Endometrial microvascular endothelial cells (primary cell): ENCODE data around the gene EPB41. TPM values are rescaled to one million over a fixed set of nuclear protein-coding genes. Genes with fewer than 3 reads are reported as not detected.
"Not testable (repeated sequence)": the region's sequence is repeated elsewhere in the genome, so short reads cannot be mapped to it uniquely, and the experiment has no call there.

Experiments
- in situ Hi-C: cut with HindIII; loops from 2 replicates; pipeline ENCODE4 v1.10.0; 2017; ENCODE audit warnings: low sequenced_read_pairs, low pct_unique_long_range_greater_than_20kb; ENCODE audit errors: inconsistent ontology term
- total RNA-seq: library from RNA; depleted of rRNA; stranded (reverse); fragments of >200 nt; gene quantifications from one replicate; pipeline ENCODE4 v1.2.3, GENCODE V29; 2015; ENCODE audit errors: inconsistent ontology term

Gene EPB41
- total RNA-seq, 1 donor from 2014 or later, result 17.2 TPM

DNA sequence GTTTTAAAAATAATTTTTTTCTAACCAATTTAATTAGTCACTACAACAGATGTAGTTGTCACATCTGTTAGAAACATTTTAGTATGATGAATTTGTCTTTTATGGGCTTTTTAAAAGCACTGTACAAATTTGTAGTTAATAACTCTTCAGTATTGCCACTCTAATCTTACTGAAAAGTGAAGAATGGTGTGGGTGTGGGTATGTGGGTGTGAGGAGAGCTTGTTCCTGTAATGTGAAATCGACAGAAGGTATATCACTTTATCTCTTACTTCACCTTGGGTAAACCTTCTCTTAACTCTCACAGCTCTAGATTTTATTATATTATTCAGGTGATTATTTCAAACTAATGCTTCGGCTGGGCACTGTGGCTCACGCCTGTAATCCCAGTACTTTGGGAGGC lies 166.8 kb downstream of the EPB41 start:
- in situ Hi-C loops, result no loop called here

DNA sequence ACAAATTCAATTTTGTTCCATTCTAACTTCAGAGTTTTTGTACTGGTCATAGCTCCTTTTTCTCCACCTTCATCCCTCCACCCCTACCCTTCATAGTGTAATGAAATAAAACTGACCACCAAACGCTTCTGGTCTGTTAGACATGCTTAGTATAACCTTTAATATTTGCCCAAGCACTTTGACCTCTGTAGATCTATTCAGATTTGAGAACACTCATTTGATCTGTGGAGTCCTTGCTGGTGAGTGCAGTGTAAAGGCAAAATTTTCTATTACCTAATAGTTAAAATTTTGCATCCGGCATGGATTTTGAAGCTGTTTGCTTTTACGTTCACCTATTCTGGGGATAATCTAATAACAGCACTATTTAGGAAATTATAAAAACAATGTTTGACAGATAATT lies 168.2 kb downstream of the EPB41 start:
- in situ Hi-C loops, result no loop called here

DNA sequence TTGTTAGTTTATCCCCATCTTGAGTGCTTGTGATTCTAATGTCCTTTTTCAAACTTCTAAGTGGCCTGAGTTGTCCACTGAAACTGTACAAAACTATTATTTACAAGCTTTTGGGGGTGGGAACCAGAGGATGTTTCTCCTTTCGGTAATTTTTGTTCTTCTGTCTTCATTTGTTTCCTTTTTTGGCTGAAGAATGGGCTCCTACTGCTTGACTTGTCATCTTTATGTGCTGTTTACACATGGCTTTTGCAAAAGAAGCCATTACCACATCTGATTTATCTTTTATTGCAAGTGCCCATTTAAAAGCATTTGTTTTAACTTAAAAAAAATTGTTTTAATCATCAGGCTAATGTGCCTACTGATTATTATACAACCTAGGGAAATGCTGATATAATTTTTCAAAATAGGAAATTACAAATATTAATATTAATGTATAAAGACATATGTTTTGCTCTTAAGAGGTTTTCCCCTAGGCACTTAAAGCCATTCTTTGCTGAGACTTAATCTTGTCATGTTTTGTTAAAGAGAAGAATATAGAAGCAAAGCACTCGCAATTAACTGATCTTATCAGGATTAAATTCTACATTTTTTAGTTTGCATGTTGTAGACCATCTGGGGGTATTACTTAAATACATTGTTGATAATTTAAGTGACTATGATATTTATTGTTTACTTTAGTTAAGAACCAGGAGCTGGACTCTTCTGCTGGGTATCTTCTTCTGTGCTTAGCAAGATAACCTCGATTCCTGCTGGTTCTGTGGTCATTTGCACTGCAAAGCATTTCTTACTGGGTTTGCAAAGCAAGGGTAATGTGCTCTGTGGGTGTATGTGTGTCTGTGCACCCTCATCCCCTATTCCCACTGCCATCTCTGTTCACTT lies 169.2 kb downstream of the EPB41 start:
- in situ Hi-C loops, result no loop called here

DNA sequence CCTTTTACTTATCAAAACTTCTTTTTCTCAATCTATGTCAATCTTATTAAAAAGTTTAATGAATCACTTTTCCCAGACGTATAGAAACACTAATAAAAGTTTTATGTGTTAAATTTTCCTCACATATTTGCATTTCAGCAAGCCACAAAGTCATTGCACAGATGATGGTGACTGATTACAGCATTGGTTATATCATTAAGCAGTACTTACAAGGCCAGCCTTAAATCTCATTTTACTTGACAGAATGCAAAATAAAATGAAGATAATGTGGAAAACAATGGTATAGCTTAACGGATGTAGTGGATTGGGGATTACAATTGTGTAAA lies 169.8 kb downstream of the EPB41 start:
- in situ Hi-C loops, result no loop called here

DNA sequence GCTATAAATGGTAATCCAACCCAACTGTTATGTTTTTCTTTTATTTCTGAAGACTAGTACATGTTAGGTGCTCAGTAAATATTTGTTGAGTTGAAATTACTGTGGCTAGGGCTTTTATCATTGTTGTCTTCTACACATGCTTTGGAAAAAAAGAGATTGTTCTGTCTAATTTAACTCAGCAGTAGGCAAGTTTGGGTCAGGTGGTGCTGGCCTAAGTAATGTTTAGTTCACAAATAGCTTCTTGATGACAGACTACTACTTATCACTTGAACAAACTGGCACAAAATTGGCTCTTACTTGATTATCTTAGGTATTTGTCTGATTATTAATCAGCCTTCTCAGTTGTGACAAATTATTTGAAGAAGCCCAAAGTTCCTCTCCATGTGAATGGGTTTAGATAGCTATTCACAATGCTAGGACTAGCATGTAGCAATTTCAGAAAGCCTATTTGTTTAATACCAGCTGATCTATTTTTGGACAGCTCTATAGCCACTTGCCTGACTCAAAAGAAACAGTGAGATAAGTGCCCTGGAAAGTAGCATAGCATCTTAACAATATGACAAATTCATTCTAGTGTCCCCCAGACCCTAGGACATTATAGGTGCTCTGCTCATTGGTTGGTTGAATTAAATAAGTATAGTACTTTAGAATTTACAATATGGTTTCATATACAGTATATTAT lies 176.7 kb downstream of the EPB41 start:
- in situ Hi-C loops, result no loop called here

DNA sequence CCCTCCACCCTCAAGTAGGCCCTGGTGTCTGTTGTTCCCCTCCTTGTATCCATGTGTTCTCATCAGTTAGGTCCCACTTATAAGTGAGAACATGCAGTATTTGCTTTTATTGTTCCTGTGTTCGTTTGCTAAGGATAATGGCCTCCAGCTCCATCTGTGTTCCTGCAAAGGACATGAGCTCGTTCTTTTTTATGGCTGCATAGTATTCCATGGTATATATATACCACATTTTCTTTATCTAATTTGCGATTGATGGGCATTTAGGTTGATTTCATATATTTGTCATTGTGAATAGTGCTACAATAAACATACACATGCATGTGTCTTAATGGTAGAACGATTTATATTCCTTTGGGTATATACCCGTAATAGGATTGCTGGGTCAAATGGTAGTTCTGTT lies 178.3 kb downstream of the EPB41 start:
- in situ Hi-C loops, result not testable (repeated sequence)

DNA sequence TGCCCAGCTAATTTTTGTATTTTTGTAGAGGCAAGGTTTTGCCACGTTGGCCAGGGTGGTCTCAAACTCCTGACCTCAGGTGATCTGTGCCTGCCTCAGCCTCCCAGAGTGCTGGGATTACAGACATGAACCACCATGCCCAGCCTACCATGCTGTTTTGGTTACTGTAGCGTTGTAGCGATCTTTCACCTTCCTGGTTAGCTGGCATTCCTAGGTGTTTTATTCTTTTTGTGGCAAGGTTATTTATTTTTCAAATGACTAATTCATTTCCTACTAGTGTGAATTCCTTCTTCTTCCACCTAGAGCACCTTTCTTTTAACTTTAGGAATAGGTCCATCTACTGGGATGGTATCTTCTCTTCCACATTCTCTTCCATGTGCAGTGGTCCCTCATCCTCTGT lies 180.1 kb downstream of the EPB41 start:
- in situ Hi-C loops, result no loop called here

DNA sequence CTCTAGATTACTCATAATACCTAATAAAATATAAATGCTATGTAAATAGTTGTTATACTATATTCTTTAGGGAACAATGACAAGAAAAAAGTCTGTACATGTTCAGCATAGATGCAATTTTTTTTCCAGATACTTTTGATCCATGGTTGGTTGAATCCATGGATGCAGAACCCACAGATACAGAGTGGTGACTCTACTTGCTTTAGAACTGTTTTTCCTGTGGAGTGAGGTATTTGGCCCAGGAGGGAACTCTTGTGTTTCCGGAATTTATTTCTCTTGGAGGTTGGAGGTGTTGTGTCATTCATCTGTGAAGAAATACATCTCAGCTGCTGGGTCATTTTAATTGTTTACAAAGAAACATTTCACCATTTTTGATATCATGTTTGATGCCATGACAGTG lies 180.6 kb downstream of the EPB41 start:
- in situ Hi-C loops, result no loop called here

DNA sequence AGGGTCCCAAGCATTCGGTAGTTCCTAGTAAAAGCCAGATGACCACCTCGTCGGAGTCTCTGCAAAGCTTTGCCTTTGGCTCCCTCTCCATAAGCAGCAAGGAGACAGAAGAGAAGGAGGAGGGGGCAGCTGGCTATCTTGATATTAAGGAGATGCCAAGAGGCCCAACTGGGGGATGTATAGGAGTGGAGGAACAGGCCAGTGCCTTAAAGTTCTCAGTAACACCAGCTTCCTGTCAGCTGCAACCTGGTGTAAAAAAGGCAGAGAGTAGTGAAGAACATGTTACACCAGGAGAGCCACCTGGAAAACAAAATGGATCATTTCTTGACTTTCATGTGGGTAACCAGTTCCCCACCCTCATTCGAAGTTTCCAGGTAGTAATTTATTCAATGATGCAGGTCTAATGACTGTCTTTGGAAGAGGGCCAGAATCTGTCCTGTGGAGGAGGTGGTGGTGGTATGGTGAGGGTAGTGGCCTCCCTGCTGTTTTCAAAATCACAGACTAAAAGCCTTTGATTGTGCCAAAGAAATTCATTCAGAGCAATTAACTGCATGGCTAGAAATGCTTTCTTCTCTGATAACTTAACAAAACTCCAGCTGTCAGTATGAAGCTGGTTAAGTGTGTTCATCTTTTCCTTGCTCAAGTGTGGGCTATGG lies 182.0 kb downstream of the EPB41 start:
- in situ Hi-C loops, result no loop called here

DNA sequence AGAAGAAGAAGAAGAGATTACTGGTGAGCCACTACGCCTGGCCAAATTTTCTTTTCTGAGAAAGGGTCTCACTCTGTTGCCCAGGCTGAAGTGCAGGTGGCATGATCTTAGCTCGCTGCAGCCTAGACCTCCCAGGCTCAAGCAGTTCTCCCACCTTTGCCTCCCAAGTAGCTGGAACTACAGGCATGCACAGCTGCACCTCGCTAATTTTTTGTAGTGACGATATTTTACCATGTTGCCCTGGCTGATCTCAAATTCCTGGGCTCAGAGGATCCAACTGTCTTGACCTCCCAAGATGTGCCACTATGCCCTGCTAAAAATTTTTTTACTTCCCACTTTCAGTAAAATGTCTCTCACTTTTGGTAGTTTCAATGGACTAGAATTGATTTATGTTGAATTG lies 184.9 kb downstream of the EPB41 start:
- in situ Hi-C loops, result no loop called here

DNA sequence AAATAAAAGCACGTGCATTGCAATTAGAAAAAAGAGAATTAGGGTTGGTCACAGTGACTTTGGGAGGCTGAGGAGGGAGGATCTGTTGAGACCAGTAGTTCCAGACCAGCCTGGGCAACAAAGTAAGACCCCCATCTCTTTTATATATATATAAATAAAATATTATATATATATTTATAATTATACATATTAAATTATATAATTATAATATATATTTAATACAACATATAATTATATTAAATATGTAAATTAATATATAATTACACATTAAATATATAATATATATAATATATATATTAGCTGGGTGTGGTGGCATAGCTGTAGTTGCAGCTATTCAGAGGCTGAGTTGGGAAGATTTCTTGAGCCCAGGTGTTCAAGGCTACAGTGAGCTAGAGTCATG lies 186.1 kb downstream of the EPB41 start:
- in situ Hi-C loops, result no loop called here

DNA sequence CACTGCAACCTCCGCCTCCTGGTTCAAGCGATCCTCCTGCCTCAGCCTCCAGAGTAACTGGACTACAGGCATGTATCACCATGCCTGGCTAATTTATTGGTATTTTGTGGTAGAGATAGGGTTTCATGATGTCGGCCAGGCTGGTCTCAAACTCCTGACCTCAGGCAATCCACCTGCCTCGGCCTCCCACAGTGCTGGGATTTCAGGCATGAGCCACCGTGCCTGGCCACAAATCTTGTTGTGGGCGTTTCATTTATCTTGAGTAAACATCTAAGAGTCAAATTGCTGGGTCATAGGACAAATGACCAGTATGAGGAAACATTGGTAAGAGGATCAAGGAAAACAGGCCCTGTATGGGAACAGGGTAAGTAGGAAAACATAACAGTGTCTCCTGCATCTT lies 191.5 kb downstream of the EPB41 start:
- in situ Hi-C loops, result no loop called here

DNA sequence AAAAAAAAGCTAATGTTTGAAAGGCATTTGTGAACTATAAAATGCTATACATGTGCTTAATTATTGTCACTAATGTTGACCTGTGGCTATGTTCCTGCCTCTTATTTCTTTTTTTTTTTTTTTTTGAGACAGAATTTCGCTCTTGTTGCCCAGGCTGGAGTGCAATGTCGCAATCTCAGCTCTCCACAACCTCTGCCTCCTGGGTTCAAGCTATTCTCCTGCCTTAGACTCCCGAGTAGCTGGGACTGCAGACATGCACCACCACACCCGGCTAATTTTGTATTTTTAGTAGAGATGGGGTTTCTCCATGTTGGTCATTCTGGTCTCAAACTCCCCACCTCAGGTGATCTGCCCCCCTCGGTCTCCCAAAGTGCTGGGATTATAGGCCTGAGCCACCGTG lies 193.7 kb downstream of the EPB41 start:
- in situ Hi-C loops, result not testable (repeated sequence)

DNA sequence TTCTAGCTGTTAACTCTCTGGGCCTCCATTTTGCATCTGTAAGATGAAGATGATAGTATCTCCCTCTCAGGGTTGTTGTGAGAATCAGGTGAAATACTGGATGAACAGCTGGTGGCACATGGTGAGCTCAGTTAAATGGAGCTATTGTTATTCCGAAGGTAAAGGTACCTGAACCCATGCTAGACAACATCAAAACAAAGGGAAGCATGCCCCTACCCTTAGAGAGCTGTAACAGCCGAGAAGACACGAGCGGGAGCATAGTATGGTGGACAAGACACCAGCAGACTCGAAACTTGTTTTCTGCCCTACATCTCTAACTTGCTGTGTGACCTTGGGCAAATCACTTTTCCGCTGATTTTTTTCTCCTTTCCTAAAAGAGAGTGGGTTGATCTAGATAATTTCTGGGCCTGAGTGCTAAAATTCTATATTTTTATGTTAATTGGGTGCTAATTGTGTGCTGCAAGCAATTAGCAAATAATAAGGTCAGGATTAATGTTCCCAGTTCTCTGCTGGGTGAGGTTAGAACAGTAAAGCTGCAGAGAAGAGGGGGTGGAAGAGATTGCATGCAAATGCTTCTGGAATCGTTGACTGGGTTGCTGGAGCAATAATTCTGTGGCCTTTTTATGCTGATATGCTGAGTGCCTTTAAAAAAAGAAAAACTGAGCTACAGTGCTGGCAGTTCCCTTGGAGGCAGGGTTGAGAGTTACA lies 198.5 kb downstream of the EPB41 start:
- in situ Hi-C loops, result no loop called here

DNA sequence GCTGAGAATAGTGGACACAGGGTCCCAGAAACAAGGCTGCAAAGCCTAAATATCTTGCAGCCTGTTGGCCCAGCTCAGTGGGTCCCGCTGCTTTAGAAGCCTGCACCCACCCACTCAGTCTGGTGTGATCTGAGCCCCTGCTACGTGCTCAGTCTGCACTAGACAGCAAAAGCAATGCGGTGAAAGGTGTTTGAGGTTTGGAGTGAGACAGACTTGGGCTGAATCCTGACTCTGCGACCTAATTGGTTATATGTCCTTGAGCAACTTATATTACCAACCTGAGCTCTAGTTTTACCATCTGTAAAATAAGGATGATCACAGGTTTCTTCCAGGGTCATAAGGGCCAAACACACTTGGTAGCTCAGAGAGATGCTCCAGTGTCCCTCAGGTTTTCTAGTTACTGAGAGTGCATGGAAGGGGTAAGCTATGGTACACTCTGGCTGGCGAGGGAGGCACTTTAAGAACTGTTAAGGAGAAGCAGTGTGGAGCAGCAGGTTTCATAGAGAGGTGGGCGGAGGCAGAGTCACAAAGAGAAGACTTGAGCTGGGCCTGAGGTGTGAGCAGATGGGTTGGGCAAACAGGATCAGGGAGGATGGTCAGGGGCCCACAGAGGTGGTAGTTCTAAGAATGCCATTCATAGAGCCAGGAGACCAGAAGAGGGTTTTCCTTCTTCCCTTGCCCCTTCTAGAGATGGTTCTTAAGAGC lies 199.2 kb downstream of the EPB41 start:
- in situ Hi-C loops, result no loop called here

DNA sequence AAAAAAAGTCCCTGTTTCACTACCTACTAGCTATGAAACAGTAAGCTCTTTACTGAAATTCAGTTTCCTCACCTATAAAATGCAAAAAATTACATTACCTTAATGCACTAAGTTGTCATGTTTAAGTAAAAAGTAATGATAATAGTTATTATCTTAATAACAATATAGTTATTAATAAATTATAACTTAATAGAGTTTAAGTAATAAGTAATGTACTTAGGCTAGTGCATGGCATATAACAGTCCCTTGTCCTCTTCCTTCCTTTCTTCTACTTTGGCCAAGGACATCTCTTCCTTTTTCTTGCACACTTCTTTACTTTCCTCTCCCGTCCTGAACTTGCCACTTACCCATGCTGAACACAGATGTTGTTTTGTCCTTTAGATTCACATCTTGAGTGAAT lies 200.3 kb downstream of the EPB41 start:
- in situ Hi-C loops, result no loop called here

DNA sequence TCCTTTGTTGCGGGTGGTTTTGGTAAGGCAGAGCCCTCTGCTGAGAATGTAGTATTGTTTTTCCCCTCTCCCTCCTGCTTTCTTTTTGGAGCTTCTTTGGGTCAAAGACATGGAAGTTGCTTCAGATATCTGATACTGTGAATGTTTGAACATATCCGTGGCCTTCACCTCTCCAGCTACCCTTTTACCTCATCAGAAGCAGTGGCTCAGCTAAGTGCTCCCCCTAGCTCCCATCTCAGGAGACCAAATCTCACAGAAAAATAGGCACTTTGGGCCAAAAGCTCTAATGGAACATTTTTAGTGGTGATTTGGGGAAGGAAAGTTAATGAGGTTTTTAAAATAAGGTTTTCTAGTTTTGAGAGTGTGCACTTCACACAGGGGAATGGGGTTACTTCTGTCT lies 203.0 kb downstream of the EPB41 start:
- in situ Hi-C loops, result no loop called here

DNA sequence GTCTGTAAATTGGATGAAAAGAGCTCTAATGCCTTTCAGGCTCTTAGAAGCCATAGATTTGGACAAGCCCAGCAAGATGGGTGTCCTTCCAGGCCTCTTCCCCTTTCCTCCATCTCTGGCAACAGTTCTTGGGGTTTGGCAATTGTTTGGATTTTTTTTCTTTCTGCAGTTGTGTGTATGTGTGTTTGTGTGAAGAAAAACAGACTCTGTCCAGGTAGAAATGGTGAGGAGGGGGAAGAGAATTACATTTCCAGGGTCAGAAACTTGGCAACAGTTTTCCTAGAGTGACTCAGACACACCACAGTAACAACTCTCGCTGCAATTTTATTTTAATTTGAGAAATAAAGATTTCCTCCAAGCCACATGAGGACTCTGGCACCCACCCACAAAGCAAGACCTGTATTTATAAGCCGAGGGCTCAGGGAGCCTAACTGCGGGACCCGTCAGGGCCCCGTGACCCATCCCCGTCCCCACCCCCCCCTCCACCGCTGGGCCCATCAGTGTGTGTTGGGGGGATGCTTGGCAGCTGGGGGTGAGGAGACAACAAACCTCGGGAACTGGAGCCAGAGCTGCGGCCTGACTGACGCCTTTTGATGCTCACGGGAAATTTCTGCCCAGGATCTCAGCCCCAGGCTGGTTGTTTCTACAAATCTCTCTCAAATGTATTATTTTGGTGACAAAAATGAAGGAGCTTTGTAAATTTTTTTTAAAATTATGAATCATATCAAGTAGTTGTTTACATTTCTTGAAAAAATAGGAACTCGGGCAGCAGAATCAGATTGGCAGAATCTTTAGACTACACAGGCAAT lies 205.0 kb downstream of the EPB41 start:
- in situ Hi-C loops, result no loop called here
